ENCODE measurements around the gene ERI3. TPM values are rescaled to one million over a fixed set of nuclear protein-coding genes. Genes with fewer than 3 reads are reported as not detected.

ERI3 gene
- total and polyA plus RNA-seq, 2 of the 13 experiments (the other 11 are each of a cell fraction or from before 2014, with no cell fraction given) = 35.6 to 35.9 TPM

GRCh38 chr1:44283524-44284173 lies 71.4 kb downstream of the ERI3 start (continued):
- TF ChIP-seq MNT (IDR thresholded peaks at IDR 0.05) (peak; percentile 69), ZNF282 (IDR thresholded peaks at IDR 0.05; ENCODE audit: partially characterized antibody) (no peak), ZBTB33 (CRISPR knock-in tag; IDR thresholded peaks at IDR 0.05) (peak; percentile 67; the same call in 1 of the 2 replicates), ZNF510 (CRISPR knock-in tag; IDR thresholded peaks at IDR 0.05; ENCODE audit: low read depth) (no peak), ZNF564 (CRISPR knock-in tag; IDR thresholded peaks at IDR 0.05) (peak; percentile 67; the same call in 1 of the 2 replicates), SALL1 (CRISPR knock-in tag; IDR thresholded peaks at IDR 0.05) (peak; percentile 98), ZNF350 (CRISPR knock-in tag; IDR thresholded peaks at IDR 0.05; ENCODE audit: borderline replicate concordance, low read depth) (no peak; the same call in 1 of the 2 replicates), RXRA (CRISPR knock-in tag; IDR thresholded peaks at IDR 0.05) (peak; percentile 89), HINFP (CRISPR knock-in tag; IDR thresholded peaks at IDR 0.05; ENCODE audit: low read depth) (peak; percentile 24; the same call in 1 of the 2 replicates), HIC2 (CRISPR knock-in tag; IDR thresholded peaks at IDR 0.05; ENCODE audit: low read depth) (peak; percentile 80), ZNF10 (CRISPR knock-in tag; IDR thresholded peaks at IDR 0.05; ENCODE audit: borderline replicate concordance, low read depth) (no peak), EEA1 (CRISPR knock-in tag; IDR thresholded peaks at IDR 0.05; ENCODE audit: borderline replicate concordance) (no peak), CENPT (CRISPR knock-in tag; IDR thresholded peaks at IDR 0.05; ENCODE audit: low read depth) (no peak), TFAP4 (IDR thresholded peaks at IDR 0.05; ENCODE audit: borderline replicate concordance, low read depth) (peak; percentile 92), HOMEZ (CRISPR knock-in tag; IDR thresholded peaks at IDR 0.05; ENCODE audit: low read depth) (peak; percentile 69; the same call in 1 of the 2 replicates), MAFG (CRISPR knock-in tag; IDR thresholded peaks at IDR 0.05) (no peak), ZNF513 (CRISPR knock-in tag; conservative IDR thresholded peaks at IDR 0.05) (no peak)
